KOPT-K1 (cell line): ENCODE measurements around the gene SMIM11.

ENCODE experiments used
- H3K27ac ChIP-seq: fragments of 200-600 bp; sonication (generic); 2 replicates; pipeline ENCODE4 v1.5.1; 2016; ENCODE audit warnings: antibody characterized with exemption, mild to moderate bottlenecking, low read depth, low read length; ENCODE audit not compliant: poor library complexity, severe bottlenecking
- H3K36me3 ChIP-seq: fragments of 200-600 bp; sonication (generic); 2 replicates; pipeline ENCODE4 v1.5.1; 2017; ENCODE audit warnings: antibody characterized with exemption, mild to moderate bottlenecking, low read length, moderate library complexity; ENCODE audit not compliant: insufficient read depth
- H3K9me3 ChIP-seq: fragments of 200-600 bp; sonication (generic); 2 replicates; pipeline ENCODE4 v1.5.1; 2017; ENCODE audit warnings: antibody characterized with exemption, low read length, mild to moderate bottlenecking; ENCODE audit not compliant: insufficient read depth, poor library complexity, severe bottlenecking

SMIM11 gene

GRCh38 chr21:34345091-34345871 is 30.0 kb upstream of the SMIM11 start:
- no peak overlapping the region for H3K27ac ChIP-seq
- H3K36me3 ChIP-seq: no peaks in the 10 kb centered on the region
- no peaks in the 10 kb centered on the region for H3K9me3 ChIP-seq

GRCh38 chr21:34345892-34346291 is 29.4 kb upstream of the SMIM11 start:
- Histone ChIP-seq H3K36me3 (no peaks in the 10 kb centered on the region), H3K9me3 (no peaks in the 10 kb centered on the region)

DNA sequence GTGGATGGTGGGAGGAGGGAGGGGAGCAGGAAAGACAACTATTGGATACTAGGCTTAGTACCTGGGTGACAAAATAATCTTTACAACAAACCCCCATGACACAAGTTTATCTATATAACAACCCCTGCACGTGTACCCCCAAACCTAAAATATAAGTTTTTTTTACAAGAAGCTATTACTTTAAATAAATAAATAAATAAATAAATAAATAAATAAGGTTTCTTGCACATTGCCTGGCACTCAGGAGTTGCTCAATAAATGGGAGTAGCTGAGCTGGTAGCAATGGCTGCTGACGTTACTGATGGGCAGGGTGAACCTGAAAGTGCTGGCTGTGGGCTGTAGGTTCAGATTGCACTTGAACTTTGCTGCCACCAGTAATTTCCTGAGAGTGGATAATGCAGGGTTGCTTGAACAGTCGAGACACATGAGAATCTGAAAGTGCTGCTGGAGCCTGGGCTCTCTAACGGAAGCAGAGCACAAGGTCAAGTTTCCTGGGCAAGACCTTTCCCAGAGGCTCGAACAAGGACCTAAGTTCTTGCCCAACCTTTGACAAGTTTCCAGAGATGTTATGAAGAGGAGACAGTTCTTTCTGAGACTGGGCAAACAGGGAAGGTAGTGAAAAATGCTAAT is 26.3 kb upstream of the SMIM11 start:
- Histone ChIP-seq H3K36me3 (no peaks in the 10 kb centered on the region), H3K9me3 (peaks cover 4% of the 10 kb centered on the region), H3K27ac (no peak overlapping the region)

More at GRCh38 chr21:34345892-34346291, 29.4 kb upstream of the SMIM11 start:
- H3K27ac ChIP-seq: no peak overlapping the region

GRCh38 chr21:34351786-34352241 is 23.5 kb upstream of the SMIM11 start:
- Histone ChIP-seq H3K36me3 (no peaks in the 10 kb centered on the region), H3K9me3 (peaks cover 4% of the 10 kb centered on the region), H3K27ac (no peak overlapping the region)

DNA sequence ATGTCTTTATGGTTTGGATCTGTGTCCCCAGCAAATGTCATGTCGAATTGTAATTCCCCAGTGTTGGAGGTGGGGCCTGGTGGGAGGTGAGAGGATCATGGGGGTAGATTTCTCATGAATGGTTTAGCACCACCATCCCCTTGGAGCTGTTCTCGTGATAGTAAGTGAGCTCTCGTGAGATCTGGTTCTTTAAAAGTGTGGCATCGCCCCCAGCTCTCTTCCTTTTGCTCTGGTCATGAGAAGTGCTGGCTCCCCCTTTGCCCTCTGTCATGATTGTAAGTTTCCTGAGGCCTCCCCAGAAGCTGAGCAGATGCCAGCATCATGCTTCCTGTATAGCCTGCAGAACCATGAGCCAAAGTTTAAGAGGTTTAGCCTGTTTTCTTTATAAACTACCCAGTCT is 22.8 kb upstream of the SMIM11 start:
- Histone ChIP-seq H3K27ac (no peak overlapping the region), H3K36me3 (no peaks in the 10 kb centered on the region), H3K9me3 (peaks cover 5% of the 10 kb centered on the region)

- Histone ChIP-seq H3K27ac (no peak overlapping the region), H3K9me3 (peaks cover 11% of the 10 kb centered on the region), H3K36me3 (no peaks in the 10 kb centered on the region)
These were observed 22.1 kb upstream of the SMIM11 start for GRCh38 chr21:34353182-34353581.

- no peak overlapping the region for H3K27ac ChIP-seq
- peaks cover 16% of the 10 kb centered on the region for H3K9me3 ChIP-seq
- H3K36me3 ChIP-seq: no peaks in the 10 kb centered on the region
These were observed 20.5 kb upstream of the SMIM11 start for GRCh38 chr21:34354836-34355235.

- H3K36me3 ChIP-seq: no peaks in the 10 kb centered on the region
- no peak overlapping the region for H3K27ac ChIP-seq
- H3K9me3 ChIP-seq: peaks cover 16% of the 10 kb centered on the region
These were observed 19.7 kb upstream of the SMIM11 start for GRCh38 chr21:34355570-34355969.

GRCh38 chr21:34357889-34358288 is 17.4 kb upstream of the SMIM11 start:
- Histone ChIP-seq H3K36me3 (no peaks in the 10 kb centered on the region), H3K9me3 (peaks cover 12% of the 10 kb centered on the region), H3K27ac (no peak overlapping the region)

DNA sequence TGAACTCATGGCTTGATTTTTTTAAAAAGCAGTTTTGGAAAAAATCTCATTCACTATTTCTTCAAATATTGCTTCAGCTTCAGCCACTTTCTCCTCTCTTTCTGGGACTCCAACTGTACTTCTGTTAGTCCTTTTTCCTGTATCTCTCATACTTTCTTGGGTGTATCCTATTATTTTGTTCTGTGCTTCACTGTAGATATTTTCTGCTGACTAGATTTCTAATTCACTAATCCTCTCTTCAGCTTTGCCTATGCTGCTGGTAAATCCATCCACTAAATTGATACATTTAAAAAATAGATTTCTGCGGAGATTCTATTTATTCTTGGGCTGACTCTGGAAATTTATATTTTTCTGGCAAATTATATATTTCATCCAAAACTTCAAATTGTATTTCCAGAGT is 16.4 kb upstream of the SMIM11 start:
- H3K36me3 ChIP-seq: no peaks in the 10 kb centered on the region

GRCh38 chr21:34360488-34361241 is 14.6 kb upstream of the SMIM11 start:
- Histone ChIP-seq H3K27ac (no peak overlapping the region), H3K9me3 (peaks cover 12% of the 10 kb centered on the region), H3K36me3 (no peaks in the 10 kb centered on the region)

More for the DNA sequence above, 16.4 kb upstream of the SMIM11 start:
- Histone ChIP-seq H3K9me3 (peaks cover 12% of the 10 kb centered on the region), H3K27ac (no peak overlapping the region)

DNA sequence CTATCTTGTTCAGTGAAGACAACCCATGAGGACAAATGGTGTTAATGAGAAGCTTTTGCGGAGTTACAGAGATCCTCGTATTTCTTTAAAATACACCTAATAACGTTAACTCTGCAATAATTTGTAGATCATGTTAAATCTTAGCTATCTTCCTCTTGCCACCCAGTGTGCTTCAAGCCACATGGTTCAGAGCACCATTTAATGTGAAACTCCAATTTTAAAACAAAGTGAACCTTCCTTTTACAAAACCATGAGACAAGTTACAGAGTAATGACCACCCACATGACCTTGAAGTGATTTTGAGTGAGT is 13.2 kb upstream of the SMIM11 start:
- H3K9me3 ChIP-seq: peaks cover 12% of the 10 kb centered on the region
- H3K27ac ChIP-seq: peak overlapping the region; percentile 12
- no peaks in the 10 kb centered on the region for H3K36me3 ChIP-seq

GRCh38 chr21:34362670-34363069 is 12.6 kb upstream of the SMIM11 start:
- H3K9me3 ChIP-seq: peaks cover 10% of the 10 kb centered on the region
- H3K27ac ChIP-seq: no peak overlapping the region
- no peaks in the 10 kb centered on the region for H3K36me3 ChIP-seq

- peaks cover 2% of the 10 kb centered on the region for H3K9me3 ChIP-seq
- no peak within 1 kb of the TSS for H3K27ac ChIP-seq
- H3K36me3 ChIP-seq: no peaks in the 10 kb centered on the region
These were observed 11.6 kb upstream of the SMIM11 start, which contains the start of gene KCNE2 for GRCh38 chr21:34363733-34364132. Gene KCNE2 (plus strand): TSS chr21:34364006. CDS start chr21:34370479, 6,473 bp downstream.

DNA sequence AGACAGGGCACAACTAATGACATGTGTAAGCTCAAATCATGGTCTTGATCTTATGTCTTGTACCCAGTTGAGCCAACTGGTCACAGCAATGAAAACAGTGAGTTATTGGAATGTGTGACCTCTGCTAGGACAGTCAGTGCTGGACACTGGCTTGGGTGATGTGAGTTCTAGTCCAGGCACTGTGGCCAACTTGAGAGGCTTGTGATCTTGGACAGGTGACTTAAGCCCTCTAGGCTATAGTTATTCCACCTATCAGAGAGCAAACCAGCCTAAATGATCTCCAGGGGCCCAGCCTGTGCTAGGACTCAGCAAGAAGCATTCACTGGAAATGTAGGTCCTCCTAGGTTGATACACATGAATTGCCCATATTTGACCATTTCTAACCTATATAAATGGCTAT is 10.4 kb upstream of the SMIM11 start:
- H3K36me3 ChIP-seq: no peaks in the 10 kb centered on the region
- no peak overlapping the region for H3K27ac ChIP-seq
- no peaks in the 10 kb centered on the region for H3K9me3 ChIP-seq
